ENCODE data around the gene THBS3. TPM values are rescaled to one million over a fixed set of nuclear protein-coding genes. Genes with fewer than 3 reads are reported as not detected.

The THBS3 gene
- total and polyA plus RNA-seq, 2 of the 13 experiments (the other 11 are each of a cell fraction or from before 2014, with no cell fraction given), result 0.86 to 3.6 TPM

GRCh38 chr1:155254228-155254713, 46.6 kb upstream of the THBS3 start (continued):
- TF ChIP-seq DZIP1 (CRISPR knock-in tag; IDR thresholded peaks at IDR 0.05) (no peak), KLF16 (CRISPR knock-in tag; IDR thresholded peaks at IDR 0.05) (no peak), ELF3 (CRISPR knock-in tag; IDR thresholded peaks at IDR 0.05) (no peak), ZHX2 (IDR thresholded peaks at IDR 0.05; ENCODE audit: low read depth) (no peak), ZHX2 (CRISPR knock-in tag; IDR thresholded peaks at IDR 0.05; ENCODE audit: borderline replicate concordance) (no peak), ZBTB42 (CRISPR knock-in tag; IDR thresholded peaks at IDR 0.05) (no peak), MXD4 (CRISPR knock-in tag; IDR thresholded peaks at IDR 0.05) (no peak), TBP (CRISPR knock-in tag; IDR thresholded peaks at IDR 0.05) (no peak), MTA3 (CRISPR knock-in tag; IDR thresholded peaks at IDR 0.05) (no peak), POLR2AphosphoS2 (IDR thresholded peaks at IDR 0.05; ENCODE audit: low read depth, low read length) (no peak), ZNF547 (CRISPR knock-in tag; IDR thresholded peaks at IDR 0.05) (no peak), ZNF30 (CRISPR knock-in tag; IDR thresholded peaks at IDR 0.05) (no peak), MEIS1 (CRISPR knock-in tag; IDR thresholded peaks at IDR 0.05; ENCODE audit: borderline replicate concordance) (no peak), ATF5 (CRISPR knock-in tag; IDR thresholded peaks at IDR 0.05; ENCODE audit: low read depth) (no peak), HIVEP1 (CRISPR knock-in tag; IDR thresholded peaks at IDR 0.05) (no peak), RERE (CRISPR knock-in tag; IDR thresholded peaks at IDR 0.05; ENCODE audit: low read depth) (no peak)
